Trophoblast cell (in vitro differentiated cells and primary cell): ENCODE results near the gene RNF208.
"Not testable (repeated sequence)": the region's sequence is repeated elsewhere in the genome, so short reads cannot be mapped to it uniquely, and the experiment has no call there.

Experiments used
- DNase-seq, 2 donors: peaks; one replicate each; pipeline ENCODE4 v3.0.0-alpha.2; 2016
- H2AFZ ChIP-seq: 2 replicates; pipeline ENCODE4 v1.6.1; 2013; ENCODE audit warnings: low read length, moderate library complexity, mild to moderate bottlenecking; ENCODE audit not compliant: insufficient read depth, poor library complexity
- H2AK5ac ChIP-seq: 2 replicates; pipeline ENCODE4 v1.6.1; 2013; ENCODE audit warnings: mild to moderate bottlenecking, low read length
- H2BK120ac ChIP-seq: 2 replicates; pipeline ENCODE4 v1.6.1; 2013; ENCODE audit warnings: low read length, mild to moderate bottlenecking, moderate library complexity; ENCODE audit not compliant: insufficient read depth, poor library complexity
- H2BK12ac ChIP-seq: 2 replicates; pipeline ENCODE4 v1.6.1; 2013; ENCODE audit warnings: mild to moderate bottlenecking, low read length, moderate library complexity
- H2BK5ac ChIP-seq: 2 replicates; pipeline ENCODE4 v1.6.1; 2013; ENCODE audit warnings: low read length, low read depth, moderate library complexity, mild to moderate bottlenecking; ENCODE audit not compliant: poor library complexity
- H3K14ac ChIP-seq: 2 replicates; pipeline ENCODE4 v1.6.1; 2013; ENCODE audit warnings: mild to moderate bottlenecking, low read length
- H3K18ac ChIP-seq: 2 replicates; pipeline ENCODE4 v1.6.1; 2013; ENCODE audit warnings: mild to moderate bottlenecking, low read length
- H3K23ac ChIP-seq: 2 replicates; pipeline ENCODE4 v1.6.1; 2013; ENCODE audit warnings: low read length
- H3K27ac ChIP-seq: 2 replicates; pipeline ENCODE4 v1.5.1; 2013; ENCODE audit warnings: low read depth, mild to moderate bottlenecking, inconsistent platforms, low read length, moderate library complexity
- H3K27me3 ChIP-seq: 2 replicates; pipeline ENCODE4 v1.6.1; 2013; ENCODE audit warnings: inconsistent platforms, mild to moderate bottlenecking, low read length, moderate library complexity; ENCODE audit not compliant: insufficient read depth
- H3K36me3 ChIP-seq, 2 experiments: 1 replicate in 1 of 2; 2 replicates in 1 of 2; pipeline ENCODE4 v1.6.1; 2013; ENCODE audit warnings: low read length in 2 of 2, mild to moderate bottlenecking in 2 of 2, moderate library complexity in 1 of 2; ENCODE audit not compliant: insufficient read depth in 2 of 2, control insufficient read depth in 1 of 2
- H3K4ac ChIP-seq: 2 replicates; pipeline ENCODE4 v1.6.1; 2013; ENCODE audit warnings: low read depth, mild to moderate bottlenecking, low read length, moderate library complexity
- H3K4me1 ChIP-seq, 2 experiments: 1 replicate in 1 of 2; 2 replicates in 1 of 2; pipeline ENCODE4 v1.6.1; 2013; ENCODE audit warnings: low read length in 2 of 2, mild to moderate bottlenecking in 2 of 2, moderate library complexity in 1 of 2; ENCODE audit not compliant: insufficient read depth in 2 of 2, control insufficient read depth in 1 of 2
- H3K4me2 ChIP-seq: 2 replicates; pipeline ENCODE4 v1.6.1; 2013; ENCODE audit warnings: inconsistent platforms, mild to moderate bottlenecking, low read length, moderate library complexity
- H3K4me3 ChIP-seq: 2 replicates; pipeline ENCODE4 v1.5.1; 2013; ENCODE audit warnings: mild to moderate bottlenecking, low read depth, low read length, inconsistent platforms
- H3K79me1 ChIP-seq: one replicate; pipeline ENCODE4 v1.6.1; 2013; ENCODE audit warnings: low read length
- H3K79me2 ChIP-seq: 2 replicates; pipeline ENCODE4 v1.6.1; 2013; ENCODE audit warnings: low read length, mild to moderate bottlenecking; ENCODE audit not compliant: control insufficient read depth, insufficient read depth, poor library complexity
- H3K9ac ChIP-seq: 2 replicates; pipeline ENCODE4 v1.6.1; 2013; ENCODE audit warnings: mild to moderate bottlenecking, low read length
- H3K9me3 ChIP-seq: 2 replicates; pipeline ENCODE4 v1.6.1; 2013; ENCODE audit warnings: low read depth, mild to moderate bottlenecking, control low read depth, inconsistent platforms, low read length; ENCODE audit not compliant: insufficient read depth
- H4K12ac ChIP-seq: 2 replicates; pipeline ENCODE4 v1.6.1; 2013; ENCODE audit warnings: low read depth, mild to moderate bottlenecking, low read length, moderate library complexity
- H4K8ac ChIP-seq: 2 replicates; pipeline ENCODE4 v1.6.1; 2013; ENCODE audit warnings: low read depth, mild to moderate bottlenecking, low read length, moderate library complexity
- H4K91ac ChIP-seq: one replicate; pipeline ENCODE4 v1.6.1; 2013; ENCODE audit warnings: low read depth, mild to moderate bottlenecking, low read length, moderate library complexity
- WGBS: extraction: QIAGEN DNeasy Blood & Tissue Kit; methylation state at CpG from one replicate; pipeline ENCODE4 v1.1.7; 2013; ENCODE audit warnings: missing lambda C conversion rate; ENCODE audit not compliant: insufficient read length, insufficient coverage; ENCODE audit errors: extremely low coverage; 5-methylcytosine and 5-hydroxymethylcytosine counted together

RNF208 gene

GRCh38 chr9:137243626-137244485 is 21.8 kb upstream of the RNF208 start:
- H3K4me1 ChIP-seq, result peaks cover 12 to 19% of the 10 kb centered on the region in 2 experiments
- H2BK12ac ChIP-seq, result no peak overlapping the region
- H3K27ac ChIP-seq, result no peak overlapping the region
- no peak overlapping the region for H2AFZ ChIP-seq
- no peak overlapping the region for H2BK5ac ChIP-seq
- no peak overlapping the region for H2BK120ac ChIP-seq
- H2AK5ac ChIP-seq, result no peak overlapping the region
- peaks cover 14% of the 10 kb centered on the region for H3K79me2 ChIP-seq
- H3K79me1 ChIP-seq, result peaks cover 8% of the 10 kb centered on the region
- peaks cover 22 to 24% of the 10 kb centered on the region in 2 experiments for H3K36me3 ChIP-seq
- H3K9me3 ChIP-seq, result peaks cover 3% of the 10 kb centered on the region
- no peak overlapping the region for H4K91ac ChIP-seq
- H3K4ac ChIP-seq, result no peak overlapping the region
- H4K8ac ChIP-seq, result no peak overlapping the region
- no peak overlapping the region for H3K14ac ChIP-seq
- no CpG with 5 or more reads among the region's 15 CpGs for WGBS
- H4K12ac ChIP-seq, result no peak overlapping the region
- no peak overlapping the region for H3K18ac ChIP-seq
- no peaks in the 10 kb centered on the region for H3K27me3 ChIP-seq
- H3K4me3 ChIP-seq, result peak overlapping the region; percentile 42
- H3K9ac ChIP-seq, result no peak overlapping the region
- no peak overlapping the region for H3K23ac ChIP-seq
- peak; percentile 50 to 57 for DNase-seq
- H3K4me2 ChIP-seq, result no peak overlapping the region

- H4K12ac ChIP-seq, H3K27me3 ChIP-seq, H2AFZ ChIP-seq, H2AK5ac ChIP-seq, H3K27ac ChIP-seq, H2BK5ac ChIP-seq, H4K91ac ChIP-seq, H3K18ac ChIP-seq, H3K9me3 ChIP-seq, H2BK12ac ChIP-seq, H2BK120ac ChIP-seq, H3K4ac ChIP-seq, H4K8ac ChIP-seq, H3K4me2 ChIP-seq, H3K9ac ChIP-seq, H3K14ac ChIP-seq, H3K4me3 ChIP-seq, H3K79me1 ChIP-seq, H3K23ac ChIP-seq: not testable (repeated sequence)
- DNase-seq, result peak in 1 of 2 donors; percentile 48
- Histone ChIP-seq H3K36me3 (peaks cover 22 to 24% of the 10 kb centered on the region in 2 experiments), H3K4me1 (peaks cover 12 to 19% of the 10 kb centered on the region in 2 experiments), H3K79me2 (peaks cover 14% of the 10 kb centered on the region)
- no CpG with 5 or more reads among the region's 18 CpGs for WGBS
These were observed 21.2 kb upstream of the RNF208 start for GRCh38 chr9:137243266-137243625.

- H2BK5ac ChIP-seq, result no peak overlapping the region
- peak overlapping the region; percentile 94 for H3K4ac ChIP-seq
- H4K12ac ChIP-seq, result no peak overlapping the region
- no peak overlapping the region for H2AFZ ChIP-seq
- no peaks in the 10 kb centered on the region for H3K27me3 ChIP-seq
- DNase-seq, result no peak
- no peak overlapping the region for H2BK120ac ChIP-seq
- H3K4me1 ChIP-seq, result peaks cover 12 to 19% of the 10 kb centered on the region in 2 experiments
- peaks cover 8% of the 10 kb centered on the region for H3K79me1 ChIP-seq
- H3K79me2 ChIP-seq, result peaks cover 14% of the 10 kb centered on the region
- peak overlapping the region; percentile 86 for H3K9ac ChIP-seq
- H3K14ac ChIP-seq, result peak overlapping the region; percentile 61
- no peak overlapping the region for H2BK12ac ChIP-seq
- peaks cover 3% of the 10 kb centered on the region for H3K9me3 ChIP-seq
- peak overlapping the region; percentile 95 for H3K4me3 ChIP-seq
- peak overlapping the region; percentile 54 for H3K18ac ChIP-seq
- H3K23ac ChIP-seq, result no peak overlapping the region
- no peak overlapping the region for H4K8ac ChIP-seq
- H3K4me2 ChIP-seq, result peak overlapping the region; percentile 85
- WGBS, result no CpG with 5 or more reads among the region's 36 CpGs
- no peak overlapping the region for H2AK5ac ChIP-seq
- peaks cover 22 to 24% of the 10 kb centered on the region in 2 experiments for H3K36me3 ChIP-seq
- no peak overlapping the region for H4K91ac ChIP-seq
- H3K27ac ChIP-seq, result no peak overlapping the region
These were observed 20.5 kb upstream of the RNF208 start for GRCh38 chr9:137242269-137243203.

- Histone ChIP-seq H4K8ac (peak overlapping the region; percentile 82), H2BK12ac (no peak overlapping the region), H3K9ac (peak overlapping the region; percentile 88), H2AK5ac (peak overlapping the region; percentile 13), H3K36me3 (peaks cover 22 to 24% of the 10 kb centered on the region in 2 experiments), H3K4ac (peak overlapping the region; percentile 94), H3K79me1 (peaks cover 8% of the 10 kb centered on the region), H3K4me1 (peaks cover 15 to 22% of the 10 kb centered on the region in 2 experiments), H2BK5ac (peak overlapping the region; percentile 76), H2AFZ (no peak overlapping the region), H3K4me3 (peak overlapping the region; percentile 95), H3K9me3 (peaks cover 3% of the 10 kb centered on the region), H3K18ac (peak overlapping the region; percentile 95), H3K27me3 (no peaks in the 10 kb centered on the region), H4K12ac (peak overlapping the region; percentile 1), H3K79me2 (peaks cover 14% of the 10 kb centered on the region), H2BK120ac (peak overlapping the region; percentile 65), H4K91ac (peak overlapping the region; percentile 87), H3K4me2 (peak overlapping the region; percentile 85), H3K14ac (peak overlapping the region; percentile 87), H3K27ac (peak overlapping the region; percentile 84), H3K23ac (no peak overlapping the region)
- DNase-seq, result peak in 1 of 2 donors; percentile 64
- WGBS, result no CpG with 5 or more reads among the region's 83 CpGs
These were observed 19.6 kb upstream of the RNF208 start for GRCh38 chr9:137241490-137242268.
